Stimulated activated CD4-positive, alpha-beta T cell treated with anti-CD3 and anti-CD28 coated beads, TNF-alpha, amount 100 ng/mL, for 4 hours (primary cell): Measurements from ENCODE around the gene ZBTB25.
"Not testable (repeated sequence)": the region's sequence is repeated elsewhere in the genome, so short reads cannot be mapped to it uniquely, and the experiment has no call there.

Experiments used
- DNase-seq, 3 experiments: peaks; one replicate each; pipeline ENCODE4 v3.0.0-alpha.2; 2020; ENCODE audit warnings: low read depth in 3 of 3

ZBTB25 gene

GRCh38 chr14:64503434-64504309, at the start of gene ZBTB25:
Gene ZBTB25 (minus strand): TSS chr14:64503838. CDS start chr14:64490533, 13,305 bp downstream.
- peak; percentile 80 to 92 (median 90) for DNase-seq

GRCh38 chr14:64550621-64551333, 47.1 kb upstream of the ZBTB25 start:
- DNase-seq: no peak

DNA sequence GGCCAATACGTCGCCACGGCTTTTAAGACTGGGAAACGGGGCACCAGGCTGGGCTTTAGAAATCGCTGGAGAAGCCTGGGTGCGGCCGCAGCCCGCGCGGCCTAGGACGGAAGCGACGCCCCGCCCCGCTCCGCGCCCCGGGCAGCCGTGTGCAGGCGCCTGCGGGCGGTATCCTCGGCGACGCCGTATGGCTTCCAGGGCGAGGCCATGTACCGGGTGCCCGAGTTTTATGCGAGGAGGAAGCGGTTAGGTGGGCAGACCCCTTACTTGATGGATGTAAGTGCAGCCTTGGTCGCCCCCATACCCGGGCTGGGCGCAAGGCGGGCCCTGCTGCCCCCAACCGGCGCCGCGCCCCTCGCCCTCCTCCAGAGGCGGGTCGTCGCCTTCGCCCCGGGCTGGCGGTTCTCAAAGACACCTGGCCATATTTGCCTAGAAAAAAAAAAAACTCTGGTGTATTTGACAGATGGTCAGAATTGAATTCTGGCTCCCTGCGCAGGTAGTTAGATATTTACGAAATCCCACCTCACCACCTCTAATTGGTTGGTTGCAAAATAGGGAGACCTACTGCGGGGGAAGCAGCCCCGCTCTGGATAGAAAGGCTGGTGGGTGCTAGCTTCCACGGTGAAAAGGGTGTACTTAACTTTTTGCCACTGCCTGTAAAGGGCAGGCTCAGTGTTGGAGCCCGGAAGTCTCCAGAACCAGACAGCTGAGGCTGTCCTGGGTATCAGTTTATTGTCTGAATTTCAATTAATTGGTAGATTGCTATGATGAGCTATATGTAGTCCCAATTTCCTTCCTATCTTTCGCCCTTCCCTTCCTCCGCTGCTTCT, 46.4 kb upstream of the ZBTB25 start, which contains the start of gene PPP1R36:
TSS of gene PPP1R36 (plus strand) at position 171 of the 830 bp plus-strand sequence. CDS start at position 208, 37 bp downstream.
- peak in 1 of 3 experiments; percentile 25 for DNase-seq

- DNase-seq: no peak
Measured at GRCh38 chr14:64549016-64549415, 45.4 kb upstream of the ZBTB25 start.

GRCh38 chr14:64544607-64545312, 41.1 kb upstream of the ZBTB25 start:
- no peak for DNase-seq

DNA sequence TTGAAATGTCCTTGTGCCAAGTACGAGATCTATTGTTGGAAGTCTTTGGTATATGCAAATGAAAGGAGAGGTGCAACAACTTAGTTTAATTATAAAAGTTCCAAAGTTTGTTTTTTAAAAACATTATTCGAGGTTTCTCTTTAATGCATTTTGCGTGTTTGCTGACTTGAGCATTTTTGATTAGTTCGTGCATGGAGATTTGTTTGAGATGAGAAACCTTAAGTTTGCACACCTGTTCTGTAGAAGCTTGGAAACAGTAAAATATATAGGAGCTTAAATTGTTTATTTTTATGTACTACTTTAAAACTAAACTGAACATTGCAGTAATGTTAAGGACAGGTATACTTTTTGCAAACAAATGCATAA, 39.2 kb upstream of the ZBTB25 start:
- no peak for DNase-seq

DNA sequence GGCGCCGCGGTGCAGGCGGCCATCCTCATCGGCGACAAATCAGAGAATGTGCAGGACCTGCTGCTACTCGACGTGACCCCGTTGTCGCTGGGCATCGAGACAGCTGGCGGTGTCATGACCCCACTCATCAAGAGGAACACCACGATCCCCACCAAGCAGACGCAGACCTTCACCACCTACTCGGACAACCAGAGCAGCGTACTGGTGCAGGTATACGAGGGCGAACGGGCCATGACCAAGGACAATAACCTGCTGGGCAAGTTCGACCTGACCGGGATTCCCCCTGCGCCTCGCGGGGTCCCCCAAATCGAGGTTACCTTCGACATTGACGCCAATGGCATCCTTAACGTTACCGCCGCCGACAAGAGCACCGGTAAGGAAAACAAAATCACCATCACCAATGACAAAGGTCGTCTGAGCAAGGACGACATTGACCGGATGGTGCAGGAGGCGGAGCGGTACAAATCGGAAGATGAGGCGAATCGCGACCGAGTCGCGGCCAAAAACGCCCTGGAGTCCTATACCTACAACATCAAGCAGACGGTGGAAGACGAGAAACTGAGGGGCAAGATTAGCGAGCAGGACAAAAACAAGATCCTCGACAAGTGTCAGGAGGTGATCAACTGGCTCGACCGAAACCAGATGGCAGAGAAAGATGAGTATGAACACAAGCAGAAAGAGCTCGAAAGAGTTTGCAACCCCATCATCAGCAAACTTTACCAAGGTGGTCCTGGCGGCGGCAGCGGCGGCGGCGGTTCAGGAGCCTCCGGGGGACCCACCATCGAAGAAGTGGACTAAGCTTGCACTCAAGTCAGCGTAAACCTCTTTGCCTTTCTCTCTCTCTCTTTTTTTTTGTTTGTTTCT, 38.6 kb upstream of the ZBTB25 start:
- no peak for DNase-seq

- no peak for DNase-seq
Measured at GRCh38 chr14:64541261-64541971, 37.8 kb upstream of the ZBTB25 start.

DNA sequence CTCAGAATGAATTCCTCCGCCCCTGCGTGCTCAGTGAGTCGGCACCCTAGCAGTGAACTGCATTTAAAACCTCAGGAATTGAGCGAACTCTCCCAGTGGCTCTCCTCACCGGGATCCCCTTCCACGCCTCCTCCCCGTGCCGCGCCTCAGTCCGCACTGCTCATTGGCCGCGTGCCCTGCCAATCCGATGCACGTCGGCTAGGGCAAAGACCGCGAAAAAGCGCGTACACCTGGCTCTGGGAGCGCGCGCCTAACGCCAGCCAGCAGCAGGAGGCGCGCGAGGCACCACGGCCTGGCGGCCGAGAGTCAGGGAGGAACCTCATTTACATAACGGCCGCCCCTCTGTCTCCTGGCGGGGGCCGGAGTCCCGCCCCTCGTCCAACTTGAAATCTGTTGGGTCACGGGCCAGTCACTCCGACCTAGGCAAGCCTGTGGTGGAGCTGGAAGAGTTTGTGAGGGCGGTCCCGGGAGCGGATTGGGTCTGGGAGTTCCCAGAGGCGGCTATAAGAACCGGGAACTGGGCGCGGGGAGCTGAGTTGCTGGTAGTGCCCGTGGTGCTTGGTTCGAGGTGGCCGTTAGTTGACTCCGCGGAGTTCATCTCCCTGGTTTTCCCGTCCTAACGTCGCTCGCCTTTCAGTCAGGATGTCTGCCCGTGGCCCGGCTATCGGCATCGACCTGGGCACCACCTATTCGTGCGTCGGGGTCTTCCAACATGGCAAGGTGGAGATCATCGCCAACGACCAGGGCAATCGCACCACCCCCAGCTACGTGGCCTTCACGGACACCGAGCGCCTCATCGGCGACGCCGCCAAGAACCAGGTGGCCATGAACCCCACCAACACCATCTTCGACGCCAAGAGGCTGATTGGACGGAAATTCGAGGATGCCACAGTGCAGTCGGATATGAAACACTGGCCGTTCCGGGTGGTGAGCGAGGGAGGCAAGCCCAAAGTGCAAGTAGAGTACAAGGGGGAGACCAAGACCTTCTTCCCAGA, 36.9 kb upstream of the ZBTB25 start, which contains the start of gene HSPA2:
TSS of gene HSPA2 (plus strand) at position 534 of the 995 bp plus-strand sequence. CDS start at position 643, 109 bp downstream.
- DNase-seq: peak; percentile 86 to 89 (median 87)

- DNase-seq: no peak
Measured at GRCh38 chr14:64536488-64537245, 33.0 kb upstream of the ZBTB25 start.

DNA sequence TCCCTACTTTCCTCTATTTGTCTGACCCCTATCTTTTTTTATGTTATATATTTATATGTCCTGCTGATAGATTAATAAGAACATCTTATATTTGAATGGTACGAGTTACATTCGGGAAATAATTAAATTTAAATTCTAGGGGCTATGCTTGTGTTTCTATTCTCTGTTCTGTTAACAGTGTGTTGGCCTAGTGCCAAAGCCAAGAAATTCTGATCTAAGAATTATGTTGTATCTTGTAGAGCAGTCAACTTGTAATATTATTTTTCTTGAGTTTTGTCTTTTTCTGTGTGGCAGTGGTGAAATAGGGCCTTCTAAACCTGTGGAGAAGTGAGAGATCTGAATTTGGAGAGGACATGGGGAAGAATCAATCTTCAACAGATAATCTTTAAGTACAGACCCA, 27.9 kb upstream of the ZBTB25 start:
- no peak for DNase-seq

DNA sequence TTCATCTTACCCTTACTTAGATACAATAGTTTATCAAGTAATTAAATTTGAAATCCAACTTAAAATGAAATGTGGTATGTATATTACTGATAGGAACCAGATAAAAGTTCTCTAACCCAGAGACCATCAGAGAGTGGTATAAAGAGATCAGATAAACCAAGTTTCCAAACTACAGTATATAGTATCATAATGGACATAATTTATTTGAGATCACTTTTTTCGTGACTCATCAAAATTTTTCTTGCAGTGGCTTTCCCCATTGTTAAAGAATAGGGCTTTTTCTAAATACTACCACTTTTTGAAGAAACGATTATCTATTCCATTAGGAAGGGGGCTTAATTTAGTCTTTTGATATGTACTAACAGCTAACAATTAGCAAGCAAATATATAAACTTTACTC, 21.7 kb upstream of the ZBTB25 start:
- no peak for DNase-seq

GRCh38 chr14:64522591-64523355, 19.1 kb upstream of the ZBTB25 start:
- no peak for DNase-seq

GRCh38 chr14:64520699-64521098, 17.1 kb upstream of the ZBTB25 start:
- no peak for DNase-seq

DNA sequence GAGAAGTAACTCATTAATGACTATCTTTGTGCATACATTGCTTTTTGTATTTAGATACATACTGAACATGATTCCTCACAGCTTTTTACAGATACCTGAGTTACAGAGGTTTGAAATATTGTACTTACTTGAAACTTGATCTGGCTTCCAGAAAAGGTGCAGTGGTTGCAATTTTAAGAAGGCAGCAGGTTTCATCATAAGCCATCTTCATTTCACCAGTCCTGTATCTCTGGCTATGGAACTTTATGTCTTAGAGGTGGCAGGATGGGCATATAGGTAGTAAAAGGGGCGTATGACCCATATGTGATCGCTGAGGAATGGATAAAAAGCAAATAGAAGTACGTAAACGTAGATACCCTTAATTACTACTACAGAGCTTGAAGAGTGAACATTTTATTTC, 14.6 kb upstream of the ZBTB25 start:
- DNase-seq: no peak

GRCh38 chr14:64517667-64518066, 14.0 kb upstream of the ZBTB25 start:
- not testable (repeated sequence) for DNase-seq

DNA sequence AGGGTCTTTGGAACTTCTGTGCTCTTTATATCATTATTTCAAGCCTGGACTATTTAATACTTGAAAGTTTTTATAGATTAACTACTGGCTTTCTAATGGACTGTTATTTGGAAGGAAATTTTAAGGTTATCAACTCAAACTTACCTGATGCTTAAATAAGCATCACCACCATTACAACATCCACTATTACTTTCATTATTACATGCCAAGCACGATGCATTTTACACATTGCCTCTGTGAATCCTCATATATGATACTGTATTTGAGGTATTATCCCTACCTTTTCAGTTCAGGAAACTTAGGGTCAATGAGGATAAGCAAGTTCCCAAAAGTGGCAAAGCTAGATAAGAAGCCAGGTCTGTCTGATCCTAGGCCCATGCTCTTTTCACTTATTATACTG, 13.3 kb upstream of the ZBTB25 start:
- DNase-seq: no peak
